Measurements from ENCODE around the gene MAGIX. TPM values are rescaled to one million over a fixed set of nuclear protein-coding genes. Genes with fewer than 3 reads are reported as not detected.

Gene MAGIX
- total RNA-seq, 1 experiment from 2014 or later: 1.9 TPM

- H3K4me2 ChIP-seq (ENCODE audit: insufficient read depth, insufficient read length, low read length): peak overlapping the region; percentile 49
These were observed 25.0 kb downstream of the MAGIX start for GRCh38 chrX:49187526-49187925.

More at GRCh38 chrX:49187526-49187925, 25.0 kb downstream of the MAGIX start:
- H3K9me3 ChIP-seq (ENCODE audit: control insufficient read depth, low read depth, low read length): peaks cover 8% of the 10 kb centered on the region
- no peaks in the 10 kb centered on the region for H3K4me1 ChIP-seq (ENCODE audit: insufficient read depth, low read length)
- H4K8ac ChIP-seq (replicated peaks; ENCODE audit: insufficient read length, low read depth, low read length): no peak overlapping the region
- no peak for TF ChIP-seq CTCF (conservative IDR thresholded peaks at IDR 0.05)
- Mint-ChIP-seq H3K4me1 (peaks cover 10 to 32% of the 10 kb centered on the region in 2 experiments), H3K9me3 (peaks cover 66 to 71% of the 10 kb centered on the region in 2 experiments), H3K27me3 (ENCODE audit: low read depth) (peaks cover 2% of the 10 kb centered on the region; the same call in 1 of the 2 replicates), H3K27ac (no peak overlapping the region), H3K4me3 (peak overlapping the region; percentile 69 to 84; a peak in 4 of 5 replicates), H3K36me3 (ENCODE audit: insufficient read depth in 1 of 3, low read depth in 3 of 3) (peaks cover 7 to 18% (median 8%) of the 10 kb centered on the region in 3 experiments; a peak in 6 of 7 replicates)
- no peak overlapping the region for H3K18ac ChIP-seq (ENCODE audit: insufficient read length, low read depth, low read length)
- H4K20me1 ChIP-seq (ENCODE audit: control insufficient read depth, insufficient read depth, insufficient read length): no peaks in the 10 kb centered on the region
- H3K79me1 ChIP-seq (ENCODE audit: insufficient read depth, low read depth, low read length, poor library complexity, severe bottlenecking): no peaks in the 10 kb centered on the region
- no peak overlapping the region for H2BK120ac ChIP-seq (ENCODE audit: low read depth, low read length, poor library complexity, severe bottlenecking)
- H2AK5ac ChIP-seq (ENCODE audit: insufficient read length, low read length): no peak overlapping the region
- H3K9ac ChIP-seq (ENCODE audit: extremely low read depth, insufficient read length, low read length): no peak overlapping the region
- no peak overlapping the region for H3K23ac ChIP-seq (ENCODE audit: insufficient read length, low read depth, low read length)
- H2BK12ac ChIP-seq (ENCODE audit: insufficient read length, low read depth, low read length): no peak overlapping the region
- H3K14ac ChIP-seq (ENCODE audit: insufficient read depth, low read length): no peak overlapping the region
- no peak overlapping the region for H3K27ac ChIP-seq (ENCODE audit: insufficient read length, low read depth, low read length)
- no CpG with 5 or more reads among the region's 10 CpGs for WGBS (ENCODE audit: extremely low coverage, insufficient read length, low lambda C conversion rate)
- H3K56ac ChIP-seq (ENCODE audit: insufficient read length, low read depth, low read length): no peak overlapping the region
- no peak overlapping the region for H4K5ac ChIP-seq (ENCODE audit: insufficient read length, low read depth, low read length)
- H2AFZ ChIP-seq (ENCODE audit: low read length): no peak overlapping the region
- peaks cover 15% of the 10 kb centered on the region for H3K23me2 ChIP-seq (ENCODE audit: insufficient read length, low read depth, low read length, poor library complexity, severe bottlenecking)
- H2BK20ac ChIP-seq (ENCODE audit: low read depth, low read length, poor library complexity, severe bottlenecking): no peak overlapping the region
- no peaks in the 10 kb centered on the region for H3K79me2 ChIP-seq (ENCODE audit: insufficient read depth, low read length)
- no peak overlapping the region for H2BK5ac ChIP-seq (ENCODE audit: insufficient read length, low read length)
- no peak for DNase-seq
- no peak overlapping the region for H2BK15ac ChIP-seq (ENCODE audit: low read depth, low read length)
- no peak overlapping the region for H3T11ph ChIP-seq (ENCODE audit: low read length)
- no peak overlapping the region for H4K91ac ChIP-seq (ENCODE audit: insufficient read length, low read depth, low read length)
- no peaks in the 10 kb centered on the region for H3K27me3 ChIP-seq (ENCODE audit: insufficient read depth, low read length)
- no peak overlapping the region for H3K4ac ChIP-seq (ENCODE audit: low read depth, low read length)

All from H9 (cell line).